ENCODE data around the gene ADAR.

DNA sequence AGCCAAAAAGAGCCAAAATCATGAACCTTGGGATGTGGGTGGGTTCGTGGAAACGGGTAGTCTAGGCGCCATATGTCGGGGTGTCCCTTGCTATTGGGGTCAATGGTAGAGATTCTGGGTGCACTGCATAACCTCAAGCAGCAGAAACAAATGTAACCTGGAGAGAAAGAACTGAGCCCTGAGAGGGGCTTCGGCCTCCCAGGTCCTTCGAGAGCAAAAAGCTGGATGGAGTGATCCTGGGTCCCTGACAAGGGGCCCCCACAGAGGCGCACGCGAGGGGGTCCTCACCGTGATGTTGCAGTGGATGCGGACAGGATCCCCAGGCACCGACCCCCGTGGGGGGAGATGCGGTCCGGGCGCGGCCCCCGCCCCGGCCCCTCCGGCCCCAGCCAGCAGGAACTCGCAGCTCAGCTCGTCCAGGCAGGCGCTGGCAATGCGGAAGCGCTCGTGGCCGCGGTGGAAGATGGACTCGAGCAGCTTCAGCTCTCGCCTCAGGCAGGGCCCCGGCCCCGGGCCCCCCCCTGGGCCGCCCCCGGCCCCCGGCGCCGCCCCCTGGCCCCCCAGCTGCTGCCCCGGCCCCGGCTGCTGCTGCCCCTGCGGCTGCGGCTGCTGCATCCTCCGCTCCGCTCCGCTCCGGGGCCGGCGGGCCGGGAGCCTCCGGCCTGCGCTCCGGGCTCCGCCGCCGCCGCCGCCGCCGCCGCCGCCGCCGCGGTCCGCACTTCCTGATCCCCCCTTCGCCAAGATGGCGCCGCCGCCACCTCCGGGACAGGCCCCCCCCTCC is 49.9 kb downstream of the ADAR start, which contains the start of gene UBE2Q1:
- TF ChIP-seq, protein P1, sequence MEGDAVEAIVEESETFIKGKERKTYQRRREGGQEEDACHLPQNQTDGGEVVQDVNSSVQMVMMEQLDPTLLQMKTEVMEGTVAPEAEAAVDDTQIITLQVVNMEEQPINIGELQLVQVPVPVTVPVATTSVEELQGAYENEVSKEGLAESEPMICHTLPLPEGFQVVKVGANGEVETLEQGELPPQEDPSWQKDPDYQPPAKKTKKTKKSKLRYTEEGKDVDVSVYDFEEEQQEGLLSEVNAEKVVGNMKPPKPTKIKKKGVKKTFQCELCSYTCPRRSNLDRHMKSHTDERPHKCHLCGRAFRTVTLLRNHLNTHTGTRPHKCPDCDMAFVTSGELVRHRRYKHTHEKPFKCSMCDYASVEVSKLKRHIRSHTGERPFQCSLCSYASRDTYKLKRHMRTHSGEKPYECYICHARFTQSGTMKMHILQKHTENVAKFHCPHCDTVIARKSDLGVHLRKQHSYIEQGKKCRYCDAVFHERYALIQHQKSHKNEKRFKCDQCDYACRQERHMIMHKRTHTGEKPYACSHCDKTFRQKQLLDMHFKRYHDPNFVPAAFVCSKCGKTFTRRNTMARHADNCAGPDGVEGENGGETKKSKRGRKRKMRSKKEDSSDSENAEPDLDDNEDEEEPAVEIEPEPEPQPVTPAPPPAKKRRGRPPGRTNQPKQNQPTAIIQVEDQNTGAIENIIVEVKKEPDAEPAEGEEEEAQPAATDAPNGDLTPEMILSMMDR (IDR thresholded peaks at IDR 0.05), result no peak
- TF ChIP-seq POLR2AphosphoS5 (IDR thresholded peaks at IDR 0.05) (no peak), EP300 (IDR thresholded peaks at IDR 0.05) (no peak)
